Aorta (tissue), 5 donors: ENCODE data around the gene OAS3. TPM values are rescaled to one million over a fixed set of nuclear protein-coding genes. Genes with fewer than 3 reads are reported as not detected.
"Not testable (repeated sequence)": the region's sequence is repeated elsewhere in the genome, so short reads cannot be mapped to it uniquely, and the experiment has no call there.

Experiments used
- ATAC-seq: fragments of 200-7000 bp; cut with Tn5 transposase; one replicate; pipeline ENCODE4 v1.9.1; 2022; ENCODE audit warnings: moderate library complexity; ENCODE audit not compliant: low FRiP score
- DNase-seq, 2 donors: peaks; one replicate each; pipeline ENCODE4 v3.0.0-alpha.2; 2020
- H3K27ac ChIP-seq, 2 donors: one replicate each; pipeline ENCODE4 v1.5.1; 2013; ENCODE audit warnings: low read length in 2 of 2, mild to moderate bottlenecking in 2 of 2, moderate library complexity in 2 of 2, control low read depth in 1 of 2, inconsistent platforms in 1 of 2, low read depth in 1 of 2
- H3K27me3 ChIP-seq, 2 donors: one replicate each; pipeline ENCODE4 v1.6.1; 2013; ENCODE audit warnings: control low read depth in 1 of 2, low read length in 1 of 2, mild to moderate bottlenecking in 1 of 2, moderate library complexity in 1 of 2; ENCODE audit not compliant: insufficient read depth in 2 of 2, control insufficient read depth in 1 of 2
- H3K36me3 ChIP-seq, 2 donors: one replicate each; pipeline ENCODE4 v1.6.1; 2013; ENCODE audit warnings: control low read depth in 1 of 2, low read length in 1 of 2, mild to moderate bottlenecking in 1 of 2; ENCODE audit not compliant: insufficient read depth in 2 of 2, control insufficient read depth in 1 of 2
- H3K4me1 ChIP-seq, 2 donors: one replicate each; pipeline ENCODE4 v1.6.1; 2013; ENCODE audit warnings: low read length in 2 of 2, control low read depth in 1 of 2, mild to moderate bottlenecking in 1 of 2, moderate library complexity in 1 of 2; ENCODE audit not compliant: insufficient read depth in 2 of 2, control insufficient read depth in 1 of 2
- H3K4me3 ChIP-seq, 2 donors: one replicate each; pipeline ENCODE4 v1.5.1; 2013; ENCODE audit warnings: low read length in 2 of 2, control low read depth in 1 of 2, mild to moderate bottlenecking in 1 of 2
- H3K9me3 ChIP-seq: one replicate; pipeline ENCODE4 v1.6.1; 2013; ENCODE audit warnings: mild to moderate bottlenecking, low read length; ENCODE audit not compliant: control insufficient read depth
- WGBS, 2 donors: extraction: QIAGEN DNeasy Blood & Tissue Kit; methylation state at CpG; one replicate each; pipeline ENCODE4 v1.1.7; 2013; 5-methylcytosine and 5-hydroxymethylcytosine counted together
- intact Hi-C, 2 donors: fragments of 100-400 bp; cut with DNase I; formaldehyde crosslinking; loops; one replicate each; pipeline versions ENCODE4 v1.14.2 to v1.15.0; 2022
- polyA plus RNA-seq, 2 donors: library from polyadenylated mRNA; stranded (reverse); fragments of 200-250 nt; gene quantifications; one replicate each; pipeline ENCODE4 v1.2.3, GENCODE V29; 2013
- total RNA-seq, 2 donors: library from RNA; stranded (reverse); fragmentation: NEBNext Ultra II Directional; extraction: Animal tissue kit (Norgen Biotek cat#: 25700); gene quantifications; one replicate each; pipeline ENCODE4 v1.2.1, GENCODE V29; 2021
- donor health status: healthy with polysubstance abuse.
- donor health status: Bipolar disorder and iron deficiency.
- donor health status: DM: no; HTN: no; CAD: no.
- donor health status: DM: no; HTN: no; CAD: no.
- donor health status: DM: yes; HTN: yes; CAD: no.

The OAS3 gene
- total and polyA plus RNA-seq, 4 donors: 2.6 to 19.1 (median 10.8) TPM

- no peak for DNase-seq
- intact Hi-C loops: no loop called here
- no peaks in the 10 kb centered on the region for H3K4me1 ChIP-seq
- H3K36me3 ChIP-seq: peaks cover 0 to 2% of the 10 kb centered on the region in 2 donors
- H3K27me3 ChIP-seq: no peaks in the 10 kb centered on the region
- no peak overlapping the region for H3K27ac ChIP-seq
- WGBS, 2 donors: 77 to 81% methylated on average over 5 of the region's 5 CpGs
- peaks cover 2% of the 10 kb centered on the region for H3K9me3 ChIP-seq
- H3K4me3 ChIP-seq: no peak overlapping the region
- no peak for ATAC-seq
Observed at GRCh38 chr12:112916270-112916669, 22.0 kb upstream of the OAS3 start.

DNA sequence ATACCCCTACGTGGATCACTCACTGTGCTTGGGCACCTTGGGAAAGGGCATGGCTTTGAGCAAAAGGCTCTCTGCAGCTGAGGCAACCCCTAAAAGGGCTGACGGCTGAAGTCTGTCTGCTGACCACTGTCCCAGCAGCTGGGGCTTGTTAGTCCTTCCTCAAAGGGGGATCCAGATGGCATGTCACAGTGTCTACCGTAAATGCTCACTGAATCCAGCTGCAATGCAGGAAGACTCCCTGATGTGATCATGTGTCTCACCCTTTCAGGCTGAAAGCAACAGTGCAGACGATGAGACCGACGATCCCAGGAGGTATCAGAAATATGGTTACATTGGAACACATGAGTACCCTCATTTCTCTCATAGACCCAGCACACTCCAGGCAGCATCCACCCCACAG lies 19.2 kb upstream of the OAS3 start:
- 82 to 83% methylated on average over 6 of the region's 6 CpGs for WGBS, 2 donors
- Histone ChIP-seq H3K27ac (no peak overlapping the region), H3K27me3 (no peaks in the 10 kb centered on the region), H3K4me3 (no peak overlapping the region), H3K9me3 (peaks cover 2% of the 10 kb centered on the region), H3K4me1 (no peaks in the 10 kb centered on the region), H3K36me3 (peaks cover 0 to 2% of the 10 kb centered on the region in 2 donors)
- intact Hi-C loops: no loop called here
- no peak for ATAC-seq
- no peak for DNase-seq

- no peaks in the 10 kb centered on the region for H3K36me3 ChIP-seq
- no peak overlapping the region for H3K27ac ChIP-seq
- DNase-seq (no peak), ATAC-seq (no peak)
- H3K4me1 ChIP-seq: no peaks in the 10 kb centered on the region
- no peaks in the 10 kb centered on the region for H3K27me3 ChIP-seq
- WGBS, 2 donors: 35 to 39% methylated on average over 7 of the region's 7 CpGs
- H3K4me3 ChIP-seq: no peak overlapping the region
- intact Hi-C loops: no loop called here
- no peaks in the 10 kb centered on the region for H3K9me3 ChIP-seq
Observed at GRCh38 chr12:112924986-112925385, 13.3 kb upstream of the OAS3 start.

- H3K27me3 ChIP-seq, H3K9me3 ChIP-seq, H3K27ac ChIP-seq, H3K4me3 ChIP-seq, H3K4me1 ChIP-seq, DNase-seq, ATAC-seq, intact Hi-C loops, H3K36me3 ChIP-seq: not testable (repeated sequence)
- 32 to 48% methylated on average over 7 of the region's 7 CpGs for WGBS, 2 donors
Observed at GRCh38 chr12:112926416-112927033, 11.7 kb upstream of the OAS3 start.

GRCh38 chr12:112927475-112927874 lies 10.8 kb upstream of the OAS3 start:
- DNase-seq (no peak), ATAC-seq (no peak)
- no peak overlapping the region for H3K27ac ChIP-seq
- 58 to 73% methylated on average over 3 of the region's 3 CpGs for WGBS, 2 donors
- H3K4me1 ChIP-seq: no peaks in the 10 kb centered on the region
- no peaks in the 10 kb centered on the region for H3K36me3 ChIP-seq
- no peaks in the 10 kb centered on the region for H3K27me3 ChIP-seq
- intact Hi-C loops: no loop called here
- H3K9me3 ChIP-seq: no peaks in the 10 kb centered on the region
- H3K4me3 ChIP-seq: no peak overlapping the region

DNA sequence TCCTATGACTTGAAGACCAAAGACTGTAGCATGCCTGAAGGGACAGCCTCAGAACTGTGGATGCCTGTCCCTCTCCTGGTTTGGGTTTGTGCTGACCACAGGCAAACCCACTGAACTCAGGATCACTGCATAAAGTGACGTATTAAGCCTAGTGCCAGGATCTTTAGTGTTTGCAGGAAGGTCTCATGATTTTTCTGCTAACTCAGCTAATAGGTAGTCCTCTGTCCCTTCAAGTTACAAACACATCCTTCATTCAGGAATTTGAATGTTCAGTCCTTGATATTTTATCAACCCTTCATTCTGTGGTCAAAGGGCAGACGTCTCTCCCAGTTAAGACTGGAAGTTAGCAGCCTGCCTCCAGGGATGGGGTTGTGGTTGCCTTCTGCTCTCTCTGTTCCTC lies 10.3 kb upstream of the OAS3 start:
- H3K4me1 ChIP-seq: no peaks in the 10 kb centered on the region
- intact Hi-C loops: no loop called here
- H3K4me3 ChIP-seq: no peak overlapping the region
- DNase-seq (no peak), ATAC-seq (no peak)
- H3K36me3 ChIP-seq: no peaks in the 10 kb centered on the region
- 41 to 64% methylated on average over 2 of the region's 2 CpGs for WGBS, 2 donors
- no peaks in the 10 kb centered on the region for H3K27me3 ChIP-seq
- no peak overlapping the region for H3K27ac ChIP-seq
- no peaks in the 10 kb centered on the region for H3K9me3 ChIP-seq

- no peak overlapping the region for H3K27ac ChIP-seq
- no peaks in the 10 kb centered on the region for H3K36me3 ChIP-seq
- H3K9me3 ChIP-seq: no peaks in the 10 kb centered on the region
- no peak overlapping the region for H3K4me3 ChIP-seq
- 77 to 91% methylated on average over 1 of the region's 1 CpG for WGBS, 2 donors
- H3K4me1 ChIP-seq: no peaks in the 10 kb centered on the region
- no peak for ATAC-seq
- intact Hi-C loops: no loop called here
- no peaks in the 10 kb centered on the region for H3K27me3 ChIP-seq
- DNase-seq: no peak
Observed at GRCh38 chr12:112928978-112929377, 9.3 kb upstream of the OAS3 start.

GRCh38 chr12:112929715-112930114 lies 8.6 kb upstream of the OAS3 start:
- WGBS, 2 donors: 91 to 93% methylated on average over 3 of the region's 3 CpGs
- no peak for ATAC-seq
- intact Hi-C loops: no loop called here
- H3K9me3 ChIP-seq: no peaks in the 10 kb centered on the region
- H3K4me1 ChIP-seq: no peaks in the 10 kb centered on the region
- DNase-seq: no peak
- no peak overlapping the region for H3K27ac ChIP-seq
- H3K27me3 ChIP-seq: no peaks in the 10 kb centered on the region
- no peak overlapping the region for H3K4me3 ChIP-seq
- H3K36me3 ChIP-seq: no peaks in the 10 kb centered on the region

GRCh38 chr12:112930350-112930749 lies 7.9 kb upstream of the OAS3 start:
- intact Hi-C loops: no loop called here
- Histone ChIP-seq H3K27me3 (no peaks in the 10 kb centered on the region), H3K9me3 (no peaks in the 10 kb centered on the region), H3K27ac (no peak overlapping the region), H3K4me3 (no peak overlapping the region), H3K36me3 (no peaks in the 10 kb centered on the region), H3K4me1 (no peaks in the 10 kb centered on the region)
- no peak for DNase-seq
- WGBS, 2 donors: 90 to 91% methylated on average over 2 of the region's 2 CpGs
- ATAC-seq: no peak
